ENCODE data around the gene ERCC2. TPM values are rescaled to one million over a fixed set of nuclear protein-coding genes. Genes with fewer than 3 reads are reported as not detected.

Gene ERCC2
- total and polyA plus RNA-seq, 2 experiments from 2014 or later = 33.3 to 81.1 TPM

GRCh38 chr19:45403272-45403671 lies 32.9 kb upstream of the ERCC2 start:
- Histone ChIP-seq H3K27ac (ENCODE audit: low read depth) (no peak overlapping the region), H3K9me2 (ENCODE audit: insufficient read depth) (no peaks in the 10 kb centered on the region), H3K36me3 (ENCODE audit: insufficient read depth) (no peaks in the 10 kb centered on the region), H3K27me3 (ENCODE audit: insufficient read depth) (peaks cover 38% of the 10 kb centered on the region), H3K79me2 (replicated peaks; ENCODE audit: insufficient read depth) (peaks cover 13% of the 10 kb centered on the region), H3K4me3 (peak overlapping the region; percentile 88), H3K4me1 (ENCODE audit: insufficient read depth) (peaks cover 24% of the 10 kb centered on the region), H3F3A (replicated peaks; ENCODE audit: low read depth) (peaks cover 25% of the 10 kb centered on the region; the same call in 1 of the 2 replicates), H3K4me2 (peak overlapping the region; percentile 99), H4K20me1 (replicated peaks; ENCODE audit: insufficient read depth) (peaks cover 18% of the 10 kb centered on the region; the same call in 1 of the 2 replicates), H2AFZ (no peak overlapping the region)
- Mint-ChIP-seq H3K4me1 (peaks cover 26% of the 10 kb centered on the region), H3K36me3 (ENCODE audit: low read depth) (peaks cover 6% of the 10 kb centered on the region), H3K27me3 (ENCODE audit: insufficient read depth, low read depth, poor library complexity) (peaks cover 38% of the 10 kb centered on the region), H3K4me3 (peak overlapping the region; percentile 97), H3K9me3 (no peaks in the 10 kb centered on the region), H3K27ac (no peak overlapping the region)
- no peak for TF ChIP-seq JUNB (IDR thresholded peaks at IDR 0.05; ENCODE audit: unreplicated experiment)
- no peak for TF ChIP-seq CTCF (conservative IDR thresholded peaks at IDR 0.05; ENCODE audit: low read depth in 2 of 2)
- no peak for TF ChIP-seq CREB1 (CRISPR knock-in tag; IDR thresholded peaks at IDR 0.05; ENCODE audit: low read depth)
- TF ChIP-seq, protein P1, sequence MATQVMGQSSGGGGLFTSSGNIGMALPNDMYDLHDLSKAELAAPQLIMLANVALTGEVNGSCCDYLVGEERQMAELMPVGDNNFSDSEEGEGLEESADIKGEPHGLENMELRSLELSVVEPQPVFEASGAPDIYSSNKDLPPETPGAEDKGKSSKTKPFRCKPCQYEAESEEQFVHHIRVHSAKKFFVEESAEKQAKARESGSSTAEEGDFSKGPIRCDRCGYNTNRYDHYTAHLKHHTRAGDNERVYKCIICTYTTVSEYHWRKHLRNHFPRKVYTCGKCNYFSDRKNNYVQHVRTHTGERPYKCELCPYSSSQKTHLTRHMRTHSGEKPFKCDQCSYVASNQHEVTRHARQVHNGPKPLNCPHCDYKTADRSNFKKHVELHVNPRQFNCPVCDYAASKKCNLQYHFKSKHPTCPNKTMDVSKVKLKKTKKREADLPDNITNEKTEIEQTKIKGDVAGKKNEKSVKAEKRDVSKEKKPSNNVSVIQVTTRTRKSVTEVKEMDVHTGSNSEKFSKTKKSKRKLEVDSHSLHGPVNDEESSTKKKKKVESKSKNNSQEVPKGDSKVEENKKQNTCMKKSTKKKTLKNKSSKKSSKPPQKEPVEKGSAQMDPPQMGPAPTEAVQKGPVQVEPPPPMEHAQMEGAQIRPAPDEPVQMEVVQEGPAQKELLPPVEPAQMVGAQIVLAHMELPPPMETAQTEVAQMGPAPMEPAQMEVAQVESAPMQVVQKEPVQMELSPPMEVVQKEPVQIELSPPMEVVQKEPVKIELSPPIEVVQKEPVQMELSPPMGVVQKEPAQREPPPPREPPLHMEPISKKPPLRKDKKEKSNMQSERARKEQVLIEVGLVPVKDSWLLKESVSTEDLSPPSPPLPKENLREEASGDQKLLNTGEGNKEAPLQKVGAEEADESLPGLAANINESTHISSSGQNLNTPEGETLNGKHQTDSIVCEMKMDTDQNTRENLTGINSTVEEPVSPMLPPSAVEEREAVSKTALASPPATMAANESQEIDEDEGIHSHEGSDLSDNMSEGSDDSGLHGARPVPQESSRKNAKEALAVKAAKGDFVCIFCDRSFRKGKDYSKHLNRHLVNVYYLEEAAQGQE (IDR thresholded peaks at IDR 0.05; ENCODE audit: unreplicated experiment) = no peak
- TF ChIP-seq ZNF331 (CRISPR knock-in tag; IDR thresholded peaks at IDR 0.05; ENCODE audit: low read depth) = no peak
- TF ChIP-seq EZH2phosphoT487 (IDR thresholded peaks at IDR 0.05; ENCODE audit: unreplicated experiment) = no peak
- no peak for TF ChIP-seq STAT1 (IDR thresholded peaks at IDR 0.05; ENCODE audit: unreplicated experiment)
- no peak for TF ChIP-seq POLR2AphosphoS5 (IDR thresholded peaks at IDR 0.05; ENCODE audit: low read depth)
- no peak for TF ChIP-seq NANOG (IDR thresholded peaks at IDR 0.05; ENCODE audit: borderline replicate concordance)
- TF ChIP-seq, protein P2, sequence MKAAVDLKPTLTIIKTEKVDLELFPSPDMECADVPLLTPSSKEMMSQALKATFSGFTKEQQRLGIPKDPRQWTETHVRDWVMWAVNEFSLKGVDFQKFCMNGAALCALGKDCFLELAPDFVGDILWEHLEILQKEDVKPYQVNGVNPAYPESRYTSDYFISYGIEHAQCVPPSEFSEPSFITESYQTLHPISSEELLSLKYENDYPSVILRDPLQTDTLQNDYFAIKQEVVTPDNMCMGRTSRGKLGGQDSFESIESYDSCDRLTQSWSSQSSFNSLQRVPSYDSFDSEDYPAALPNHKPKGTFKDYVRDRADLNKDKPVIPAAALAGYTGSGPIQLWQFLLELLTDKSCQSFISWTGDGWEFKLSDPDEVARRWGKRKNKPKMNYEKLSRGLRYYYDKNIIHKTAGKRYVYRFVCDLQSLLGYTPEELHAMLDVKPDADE (IDR thresholded peaks at IDR 0.05) = no peak
- no peak for TF ChIP-seq EZH2 (IDR thresholded peaks at IDR 0.05; ENCODE audit: low read depth, unreplicated experiment)
- TF ChIP-seq ZNF114 (CRISPR knock-in tag; IDR thresholded peaks at IDR 0.05) = no peak
- TF ChIP-seq ZNF462 (CRISPR knock-in tag; IDR thresholded peaks at IDR 0.05) = no peak
- DNase-seq (ENCODE audit: low spot score) (no peak), ATAC-seq (no peak)

Data from GM23338 (cell line).